GM21515 (cell line): ENCODE results near the gene ST7L.

Experiments
- ATAC-seq: cut with Tn5 transposase; IDR thresholded peaks from one replicate; pipeline ENCODE4 v1.9.1; 2021; ENCODE audit not compliant: unreplicated experiment

Gene ST7L

GRCh38 chr1:112546076-112546475 lies 72.9 kb downstream of the ST7L start:
- ATAC-seq = no peak

- ATAC-seq = no peak
These were observed 74.2 kb downstream of the ST7L start for GRCh38 chr1:112544751-112545150.

DNA sequence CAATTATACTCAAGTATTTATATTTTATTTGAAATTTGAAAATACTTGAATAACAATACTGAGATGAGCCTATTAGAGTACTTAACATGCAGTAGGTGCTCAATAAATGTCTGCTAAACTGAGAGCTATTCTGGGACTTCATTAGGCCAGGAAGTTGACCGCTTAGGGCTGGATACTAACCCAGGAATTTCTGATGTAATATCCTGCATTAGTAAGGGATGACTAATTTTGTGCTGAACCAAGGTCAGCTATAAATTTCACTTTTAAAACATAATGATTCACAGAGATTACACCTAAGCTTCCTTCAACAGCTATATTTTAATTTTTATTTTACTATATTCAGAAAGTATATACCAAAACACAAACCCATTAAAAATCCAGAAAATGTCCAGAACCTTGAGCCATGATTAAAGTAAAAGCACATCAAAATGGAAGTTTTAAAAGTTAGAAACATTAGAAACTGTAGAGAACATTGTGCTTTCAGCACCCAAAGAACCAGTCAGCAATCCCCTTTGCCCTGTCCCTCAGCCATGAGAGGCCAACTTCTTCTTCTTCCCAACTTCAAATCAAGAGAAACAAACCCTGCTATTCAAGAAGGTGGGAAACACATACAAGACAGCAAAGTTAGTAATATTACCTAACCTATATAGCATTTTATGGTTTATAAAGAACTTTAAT lies 74.8 kb downstream of the ST7L start:
- no peak for ATAC-seq

GRCh38 chr1:112542206-112542973 lies 76.6 kb downstream of the ST7L start:
- no peak for ATAC-seq

DNA sequence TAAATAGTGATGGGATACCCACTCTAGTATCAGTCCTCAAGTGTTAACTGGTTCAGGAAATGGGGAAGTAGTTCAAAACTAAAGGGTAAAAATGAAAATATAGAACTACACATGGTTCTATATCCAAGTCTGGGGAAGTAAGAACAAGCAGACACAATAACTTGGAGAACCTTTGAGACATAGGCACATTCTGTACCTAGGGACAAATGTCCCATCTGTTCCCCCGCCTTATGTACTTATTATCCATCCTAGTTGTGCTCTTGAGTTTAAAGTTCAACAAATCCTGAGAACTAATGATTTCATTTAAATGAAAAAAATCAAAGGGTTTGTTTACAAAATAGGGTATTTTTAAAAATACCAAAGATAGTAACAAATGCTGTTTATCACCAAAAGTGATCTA lies 77.6 kb downstream of the ST7L start:
- no peak for ATAC-seq

GRCh38 chr1:112540226-112540794 lies 78.6 kb downstream of the ST7L start:
- no peak for ATAC-seq

DNA sequence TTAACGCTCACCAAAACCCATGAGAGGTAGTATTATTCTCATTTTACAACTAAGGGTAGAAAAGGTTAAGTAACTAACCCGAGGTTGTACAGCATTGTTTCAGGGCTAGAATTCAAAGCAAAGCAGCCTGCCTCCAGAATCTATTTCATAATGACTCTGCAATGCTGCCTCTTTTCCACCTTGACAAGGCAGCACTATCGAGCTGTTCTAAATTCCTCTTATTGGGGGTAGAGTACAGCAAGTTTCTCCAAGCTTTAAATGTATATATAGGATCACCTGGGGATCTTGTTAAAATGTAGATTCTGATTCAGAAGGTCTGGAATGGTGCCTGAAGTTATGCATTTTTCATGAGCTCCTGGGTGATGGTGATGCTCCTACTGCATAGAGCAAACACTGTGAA lies 80.1 kb downstream of the ST7L start:
- ATAC-seq = no peak

- no peak for ATAC-seq
These were observed 81.5 kb downstream of the ST7L start for GRCh38 chr1:112537456-112537855.

DNA sequence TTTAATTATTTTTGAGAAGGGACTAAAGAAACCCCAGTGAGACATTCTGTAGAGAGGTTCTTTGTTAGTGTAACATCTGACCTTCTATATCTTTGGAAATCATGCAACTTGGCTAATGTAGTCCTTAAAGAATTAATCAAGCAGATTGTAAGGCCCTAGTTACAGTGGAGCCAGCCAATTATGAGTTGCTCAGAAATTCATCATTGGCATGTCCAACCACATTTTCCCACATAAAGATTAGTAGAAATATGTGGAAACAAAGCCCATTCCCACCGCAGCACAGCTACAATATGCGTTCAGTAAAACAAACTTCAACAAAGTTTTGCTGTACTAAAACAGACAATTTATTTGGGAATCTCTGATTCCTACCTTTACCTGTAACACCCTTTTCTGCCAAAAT lies 82.4 kb downstream of the ST7L start:
- ATAC-seq = no peak

DNA sequence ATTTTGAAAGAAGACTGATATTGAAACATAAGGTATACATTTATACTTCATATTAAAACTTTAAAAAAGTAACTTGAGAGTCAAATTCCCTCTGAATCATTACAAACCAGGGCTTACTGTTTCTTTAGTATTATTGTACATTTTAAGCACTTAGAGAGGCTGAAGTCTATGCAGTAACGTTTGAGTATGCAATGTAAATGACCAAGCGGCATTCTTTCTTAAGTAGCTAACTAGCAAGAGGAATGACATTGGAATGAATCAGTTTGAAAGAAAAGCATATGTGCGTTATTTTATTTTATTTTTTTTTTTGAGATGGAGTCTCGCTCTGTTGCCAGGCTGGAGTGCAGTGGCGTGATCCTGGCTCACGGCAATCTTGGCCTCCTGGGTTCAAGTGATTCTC lies 85.9 kb downstream of the ST7L start:
- no peak for ATAC-seq

- no peak for ATAC-seq
These were observed 86.9 kb downstream of the ST7L start for GRCh38 chr1:112532064-112532463.

GRCh38 chr1:112530832-112531231 lies 88.1 kb downstream of the ST7L start:
- ATAC-seq = no peak

- no peak for ATAC-seq
These were observed 89.6 kb downstream of the ST7L start for GRCh38 chr1:112529301-112529700.

- no peak for ATAC-seq
These were observed 90.9 kb downstream of the ST7L start for GRCh38 chr1:112528076-112528475.

- ATAC-seq = no peak
These were observed 91.5 kb downstream of the ST7L start for GRCh38 chr1:112527266-112528010.

- no peak for ATAC-seq
These were observed 94.0 kb downstream of the ST7L start for GRCh38 chr1:112524986-112525385.

- no peak for ATAC-seq
These were observed 94.7 kb downstream of the ST7L start for GRCh38 chr1:112524251-112524650.

DNA sequence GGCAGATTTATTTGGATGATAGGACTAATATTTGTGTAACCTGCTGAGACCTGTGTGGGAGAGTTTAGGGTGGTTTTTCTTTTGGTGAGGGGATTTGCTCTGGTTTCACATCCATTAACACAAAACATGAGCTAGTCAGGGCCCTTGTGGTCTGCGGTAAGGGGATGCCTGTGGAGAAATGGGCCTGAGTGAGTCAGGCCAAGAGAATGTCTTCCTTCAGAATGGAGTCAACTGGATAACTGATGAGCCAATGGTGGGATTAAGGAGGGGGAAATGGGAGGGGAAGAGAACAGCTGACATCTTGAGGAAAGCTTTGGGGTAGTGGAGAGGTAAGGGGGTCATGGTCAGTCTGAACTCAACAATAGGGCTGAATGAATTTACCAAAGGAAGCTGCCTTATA lies 96.3 kb downstream of the ST7L start:
- ATAC-seq = no peak

DNA sequence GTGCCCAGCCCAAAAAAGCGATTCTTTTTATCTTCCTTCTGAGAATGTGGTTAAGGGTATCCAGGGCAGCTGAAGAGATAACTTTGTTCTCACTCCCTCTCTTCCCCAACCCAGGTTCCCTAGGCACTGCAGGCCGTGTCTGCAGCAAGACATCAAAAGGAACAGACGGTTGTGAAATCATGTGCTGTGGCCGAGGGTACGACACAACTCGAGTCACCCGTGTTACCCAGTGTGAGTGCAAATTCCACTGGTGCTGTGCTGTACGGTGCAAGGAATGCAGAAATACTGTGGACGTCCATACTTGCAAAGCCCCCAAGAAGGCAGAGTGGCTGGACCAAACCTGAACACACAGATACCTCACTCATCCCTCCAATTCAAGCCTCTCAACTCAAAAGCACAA lies 98.8 kb downstream of the ST7L start:
- no peak for ATAC-seq

GRCh38 chr1:112518186-112518585 lies 100.8 kb downstream of the ST7L start:
- no peak for ATAC-seq

GRCh38 chr1:112517646-112518045 lies 101.3 kb downstream of the ST7L start:
- no peak for ATAC-seq

DNA sequence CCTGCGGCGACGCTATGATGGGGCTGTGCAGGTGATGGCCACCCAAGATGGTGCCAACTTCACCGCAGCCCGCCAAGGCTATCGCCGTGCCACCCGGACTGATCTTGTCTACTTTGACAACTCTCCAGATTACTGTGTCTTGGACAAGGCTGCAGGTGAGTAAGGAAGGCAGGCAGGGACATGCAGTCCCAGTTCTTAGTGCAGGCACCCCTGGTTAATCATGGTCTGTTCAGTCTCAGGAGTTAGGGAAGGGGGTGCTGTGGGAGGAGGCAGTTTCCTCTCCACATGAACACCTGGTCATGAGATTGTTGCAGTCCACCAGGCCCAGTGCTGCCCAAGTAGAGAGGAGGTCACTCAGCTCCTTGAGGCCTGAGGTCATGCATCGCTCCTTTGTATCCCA lies 101.7 kb downstream of the ST7L start:
- no peak for ATAC-seq
